Activated CD8-positive, alpha-beta memory T cell treated with anti-CD3 and anti-CD28 coated beads, Interleukin-2, amount 50 U/mL, for 1 hour (primary cell): Measurements from ENCODE around the gene DMGDH.
"Not testable (repeated sequence)": the region's sequence is repeated elsewhere in the genome, so short reads cannot be mapped to it uniquely, and the experiment has no call there.

Experiments
- DNase-seq: peaks from one replicate; pipeline ENCODE4 v3.0.0-alpha.2; 2020; ENCODE audit errors: extremely low read depth

The DMGDH gene

DNA sequence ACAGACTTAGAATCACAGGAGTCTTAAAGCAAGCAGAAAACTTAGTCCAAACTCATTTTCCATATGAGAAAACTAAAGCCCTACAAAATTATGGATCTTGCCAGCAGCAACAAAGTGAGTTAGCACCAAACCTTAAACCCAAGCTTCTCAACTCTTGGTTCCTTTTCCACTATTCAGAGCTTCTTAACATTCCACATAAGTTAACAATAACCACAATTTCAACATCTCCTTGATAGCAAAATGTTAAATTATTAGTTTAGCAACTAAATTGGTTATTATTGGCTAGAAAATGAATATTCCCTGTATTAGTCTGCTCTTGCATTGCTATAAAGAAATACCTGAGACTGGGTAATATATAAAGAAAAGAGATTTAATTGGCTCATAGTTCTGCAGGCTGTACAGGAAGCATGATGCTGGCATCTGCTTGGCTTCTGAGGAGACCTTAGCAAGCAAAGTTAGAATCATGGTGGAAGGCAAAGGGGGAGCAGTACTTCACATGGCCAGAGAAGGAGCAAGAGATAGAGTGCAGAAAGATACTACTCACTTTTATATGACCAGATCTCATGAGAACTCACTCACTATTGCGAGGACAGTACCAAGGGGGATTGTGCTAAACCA is 58.1 kb downstream of the DMGDH start:
- DNase-seq: no peak

- no peak for DNase-seq
Observed at GRCh38 chr5:79008362-79008761, 61.1 kb downstream of the DMGDH start.

- DNase-seq: no peak
Observed at GRCh38 chr5:79007872-79008271, 61.6 kb downstream of the DMGDH start.

DNA sequence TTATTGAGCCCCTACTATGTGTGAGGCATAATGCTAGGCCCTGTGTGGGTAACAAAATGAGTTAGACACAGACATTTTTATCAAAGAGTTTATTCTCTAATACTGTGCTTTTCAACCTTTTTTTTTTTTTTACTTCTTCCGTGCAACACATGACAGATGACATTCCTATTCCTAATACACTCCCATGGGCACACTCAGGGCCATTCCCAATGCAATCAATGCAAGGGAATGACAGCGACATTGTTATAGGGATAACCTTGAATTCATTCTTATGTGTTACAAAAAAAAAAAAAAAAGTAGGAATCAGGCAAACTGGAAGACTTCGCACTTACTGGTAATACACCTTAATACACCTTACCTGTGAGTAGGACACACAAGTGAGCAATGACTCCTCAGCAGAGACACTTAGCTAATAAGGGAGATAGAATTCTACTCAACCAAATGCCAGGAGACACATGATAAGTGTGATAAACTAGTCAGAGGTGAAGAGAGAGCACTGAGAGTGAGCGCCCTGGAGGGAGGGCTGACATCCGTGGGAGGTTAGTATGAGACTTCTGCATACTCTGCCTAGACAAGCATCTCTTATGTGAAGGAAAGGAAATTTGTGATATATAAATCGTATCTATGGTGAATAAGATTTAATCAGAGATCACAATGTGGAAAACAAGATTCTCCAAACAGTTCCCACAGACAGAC is 63.4 kb downstream of the DMGDH start:
- DNase-seq: no peak

- no peak for DNase-seq
Observed at GRCh38 chr5:79005151-79005550, 64.3 kb downstream of the DMGDH start.

DNA sequence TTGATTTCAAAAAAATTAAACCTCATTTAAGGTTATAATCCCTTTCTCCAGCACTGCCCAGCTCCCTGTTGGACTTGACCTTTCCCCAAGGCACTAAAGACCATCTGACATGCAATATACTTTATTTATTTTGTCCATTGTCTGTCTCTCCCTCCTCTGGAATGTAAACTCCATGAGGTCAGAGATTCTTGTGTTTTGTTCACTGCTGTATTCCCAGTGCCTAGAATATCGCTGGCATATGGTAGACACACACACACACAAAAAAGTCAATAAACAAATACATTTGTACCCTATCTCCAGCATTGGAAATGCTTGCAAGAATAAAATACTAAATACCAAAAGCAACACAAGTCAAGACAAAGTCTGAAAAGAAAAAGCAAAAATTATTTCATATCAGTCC is 67.1 kb downstream of the DMGDH start:
- no peak for DNase-seq

- no peak for DNase-seq
Observed at GRCh38 chr5:79001471-79001870, 68.0 kb downstream of the DMGDH start.

- DNase-seq: no peak
Observed at GRCh38 chr5:78997090-78997489, 72.4 kb downstream of the DMGDH start.

DNA sequence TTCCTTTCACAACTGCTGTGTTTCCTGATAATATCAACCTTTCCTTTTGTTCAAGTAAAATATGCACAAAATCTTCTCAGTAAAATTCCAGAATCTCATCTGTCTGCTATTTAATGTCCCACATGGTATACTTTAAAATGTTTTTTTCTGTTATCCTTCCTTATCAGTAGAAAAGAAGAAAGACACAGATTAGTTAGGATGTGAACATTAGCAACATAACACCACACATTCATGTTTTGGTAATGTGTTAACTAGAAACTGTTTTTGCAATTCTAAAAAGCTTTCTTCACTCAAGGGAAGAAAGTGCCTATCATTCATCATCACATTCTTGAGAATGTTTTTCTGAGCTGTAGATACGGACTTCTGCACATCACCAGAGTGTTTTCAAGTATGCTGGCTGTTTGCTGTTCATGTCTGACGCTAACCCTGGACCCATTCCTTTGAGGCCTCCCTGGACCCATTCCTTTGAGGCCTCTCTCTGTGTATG is 73.9 kb downstream of the DMGDH start:
- no peak for DNase-seq

- no peak for DNase-seq
Observed at GRCh38 chr5:78993165-78993564, 76.3 kb downstream of the DMGDH start.

- no peak for DNase-seq
Observed at GRCh38 chr5:78992146-78992545, 77.3 kb downstream of the DMGDH start.

DNA sequence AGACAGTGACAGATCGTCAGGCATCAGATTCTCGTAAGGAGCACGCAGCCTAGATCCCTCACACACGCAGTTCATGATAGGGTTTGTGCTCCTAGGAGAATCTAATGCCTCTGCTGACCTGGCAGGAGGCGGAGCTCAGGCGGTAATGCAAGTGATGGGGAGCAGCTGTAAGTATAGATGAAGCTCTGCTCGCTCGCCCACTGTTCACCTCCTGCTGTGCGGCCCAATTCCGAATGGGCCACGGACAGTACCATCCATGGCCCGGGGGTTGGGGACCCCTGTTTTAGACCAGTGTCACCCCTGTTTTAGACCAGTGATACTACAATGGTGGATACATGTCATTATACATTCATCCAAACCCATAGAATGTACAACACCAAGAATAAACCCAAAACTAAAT is 80.4 kb downstream of the DMGDH start:
- DNase-seq: no peak

DNA sequence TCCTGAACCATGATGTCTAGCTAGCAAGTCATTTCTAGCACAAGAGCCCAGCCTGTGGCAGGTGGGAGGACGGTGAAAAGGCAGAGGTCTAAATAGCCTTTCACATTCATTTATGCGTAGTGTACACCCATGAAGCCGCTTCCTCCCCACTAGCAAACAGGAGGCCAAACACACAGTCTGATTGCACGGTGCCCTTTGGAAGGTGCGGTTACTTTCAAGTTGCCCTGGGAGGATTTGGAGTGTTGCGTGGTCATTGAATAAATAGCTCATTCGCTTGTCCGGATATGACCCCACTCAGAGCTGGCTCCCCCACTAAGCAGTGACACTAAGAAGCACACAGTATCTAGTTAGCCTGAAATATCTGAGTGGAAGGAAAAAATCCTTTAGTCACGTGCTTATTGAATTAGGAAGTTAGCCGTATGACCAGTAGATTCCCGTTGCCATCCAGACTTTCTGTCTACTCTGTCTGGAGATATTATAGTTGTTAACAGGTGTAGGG is 83.7 kb downstream of the DMGDH start:
- DNase-seq: no peak

DNA sequence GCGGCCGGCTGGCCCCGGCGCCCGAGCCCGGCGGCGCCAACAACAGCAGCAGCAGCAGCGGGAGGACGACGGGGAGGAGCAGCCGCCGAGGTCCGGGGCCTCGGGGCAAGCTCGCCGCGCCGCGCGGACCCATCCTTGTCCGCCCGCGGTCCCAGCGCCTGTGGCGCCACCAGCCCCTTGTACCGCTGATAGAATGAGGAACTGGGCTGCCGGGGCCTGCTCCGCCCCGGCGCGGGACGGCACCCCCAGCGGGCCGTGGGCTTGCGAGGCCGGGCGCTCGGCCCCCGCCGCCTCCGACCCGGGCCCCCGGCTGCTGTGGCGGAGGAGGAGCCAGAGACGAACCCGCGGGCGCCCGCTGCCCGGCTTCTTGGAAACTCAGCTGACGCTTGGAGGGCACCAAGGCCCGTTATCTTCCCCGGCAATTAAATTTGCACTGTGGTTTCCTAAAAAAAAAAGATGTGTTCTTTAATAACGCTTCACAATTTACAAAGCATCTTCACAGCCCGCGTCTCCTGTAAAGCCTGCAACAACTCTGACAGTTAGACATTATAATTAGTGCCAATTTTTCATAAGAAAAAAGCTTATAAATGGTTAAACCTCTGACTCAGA is 84.3 kb downstream of the DMGDH start, which contains the start of gene ARSB:
Gene ARSB (minus strand): TSS at position 195 of the 609 bp plus-strand sequence. CDS start 62 bp downstream, at position 133.
- no peak for DNase-seq

GRCh38 chr5:78984439-78985115 is 84.9 kb downstream of the DMGDH start:
- DNase-seq: peak; percentile 41

DNA sequence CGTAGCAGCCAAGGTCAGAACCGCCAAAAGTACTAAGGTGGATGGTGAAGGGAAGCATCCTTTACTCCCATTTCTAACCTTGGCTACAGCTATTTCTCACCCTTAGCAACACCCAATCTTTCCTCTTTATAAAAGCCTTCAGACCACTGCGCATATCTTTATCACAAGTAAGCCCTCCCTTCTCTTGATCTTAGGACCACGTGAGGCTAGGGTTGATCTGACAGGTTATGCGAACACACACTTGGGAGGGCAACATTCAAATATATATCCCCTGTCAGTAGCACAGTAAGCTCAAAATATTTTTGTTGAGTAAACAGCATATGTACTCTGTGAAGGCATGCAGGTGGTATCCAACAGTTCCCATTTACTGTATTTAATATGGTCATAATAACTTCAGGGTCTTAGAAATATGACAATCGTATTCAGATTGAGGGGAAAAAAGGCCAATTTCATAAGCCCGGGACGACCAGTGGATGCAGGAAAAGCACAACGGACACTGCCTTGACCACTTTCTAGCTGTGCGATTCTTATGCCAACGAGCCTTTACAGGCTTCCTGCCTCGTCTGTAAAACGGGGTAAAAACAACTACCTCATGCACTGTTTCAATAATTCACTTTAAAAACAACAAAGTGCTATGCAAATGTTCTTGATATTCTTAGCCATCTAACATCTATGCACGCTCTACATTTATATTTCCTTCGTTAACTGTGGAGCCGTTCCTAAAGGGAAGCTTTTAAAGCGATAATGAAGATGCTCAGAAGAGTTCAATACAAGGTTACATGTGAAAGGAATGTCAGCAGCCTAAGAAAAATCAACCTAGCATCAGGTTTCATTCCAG is 85.7 kb downstream of the DMGDH start:
- DNase-seq: no peak

DNA sequence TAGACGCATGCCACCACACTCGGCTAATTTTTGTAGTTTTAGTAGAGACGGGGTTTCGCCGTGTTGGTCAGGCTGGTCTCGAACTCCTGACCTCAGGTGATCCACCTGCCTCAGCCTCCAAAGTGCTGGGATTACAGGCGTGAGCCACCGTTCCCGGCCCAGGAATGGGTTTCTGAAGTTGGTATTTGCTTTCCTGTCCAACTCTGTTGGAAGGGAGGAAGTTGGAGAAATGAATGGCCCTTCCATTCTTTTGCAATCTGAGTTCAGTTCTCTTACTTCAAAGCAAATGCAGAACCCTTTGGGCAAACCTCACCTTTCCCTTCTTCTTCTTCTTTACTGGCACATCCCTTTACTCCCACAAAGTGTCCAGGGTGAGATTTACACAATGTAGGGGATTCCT is 86.3 kb downstream of the DMGDH start:
- DNase-seq: not testable (repeated sequence)

- DNase-seq: no peak
Observed at GRCh38 chr5:78979909-78980308, 89.6 kb downstream of the DMGDH start.

DNA sequence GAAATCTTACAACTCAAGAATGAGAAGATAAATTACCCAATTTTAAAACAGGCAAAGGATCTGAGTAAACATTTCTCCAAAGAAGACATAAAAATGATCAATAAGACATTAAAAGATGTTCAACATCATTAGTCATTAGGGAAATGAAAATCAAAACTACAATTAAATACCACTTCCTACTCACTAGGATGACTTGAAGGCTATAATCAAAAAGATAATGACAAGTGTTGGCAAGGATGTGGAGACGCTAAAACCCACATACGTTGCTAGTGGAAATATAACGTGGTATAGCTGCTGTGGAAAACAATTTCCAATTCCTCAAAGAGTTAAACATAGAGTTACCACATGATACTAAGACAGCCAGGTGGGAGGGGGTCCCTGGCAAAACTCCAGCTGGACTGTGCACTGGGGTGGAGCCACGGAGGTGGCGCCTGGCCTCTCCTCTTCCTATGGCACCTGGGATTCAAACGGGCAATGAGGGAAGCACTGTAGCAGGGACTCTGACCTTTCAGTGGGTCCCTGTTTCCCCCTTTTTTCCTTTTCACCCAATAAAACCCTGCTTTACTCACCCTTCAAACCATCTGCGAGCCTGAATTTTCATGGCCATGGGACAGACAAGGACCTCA is 90.2 kb downstream of the DMGDH start:
- no peak for DNase-seq

GRCh38 chr5:78975035-78975434 is 94.4 kb downstream of the DMGDH start:
- DNase-seq: no peak

GRCh38 chr5:78974601-78975000 is 94.9 kb downstream of the DMGDH start:
- DNase-seq: no peak
